ENCODE data around the gene NIPBL.

Gene NIPBL

DNA sequence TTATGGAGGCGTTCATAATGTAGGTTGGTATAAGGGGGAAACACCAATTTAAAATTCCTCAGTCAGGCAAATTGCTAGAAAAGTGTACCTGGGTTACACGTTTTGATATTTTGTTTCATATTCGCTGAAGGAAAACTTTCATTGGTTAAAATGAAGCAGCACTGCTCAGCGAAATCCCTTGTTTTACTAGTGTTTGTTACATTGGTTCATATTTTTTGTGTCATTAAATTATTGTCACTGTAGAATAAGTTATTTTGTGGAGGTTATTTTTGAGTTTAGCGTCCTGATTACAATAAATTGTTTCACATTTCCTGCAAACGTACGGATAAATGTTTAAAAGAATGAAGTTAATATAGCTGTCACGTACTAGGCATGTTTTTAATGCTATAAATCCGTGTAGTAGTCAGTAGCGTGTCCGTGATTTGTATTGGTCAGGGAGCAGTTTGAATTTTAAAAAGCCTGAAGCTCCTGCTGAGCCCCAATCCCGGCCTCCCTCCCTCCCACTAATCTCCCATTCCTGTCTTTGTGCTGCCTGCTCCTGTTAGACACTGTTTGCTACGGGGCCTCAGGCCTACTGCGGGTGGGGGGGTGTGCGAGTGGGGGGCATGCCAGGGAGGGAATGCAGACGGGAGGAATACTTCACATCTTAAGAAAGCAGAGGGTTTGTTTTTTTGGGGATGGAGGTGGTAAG, 2.0 kb downstream of the NIPBL start:
- H3K4me1 ChIP-seq (ENCODE audit: control insufficient read depth, insufficient read depth, low read length, poor library complexity, severe bottlenecking), result peaks cover 24% of the 10 kb centered on the region
- H3K9me3 ChIP-seq (ENCODE audit: control insufficient read depth, low read length), result no peaks in the 10 kb centered on the region
- H3K27ac ChIP-seq (ENCODE audit: insufficient read depth, low read length, poor library complexity, severe bottlenecking), result peak overlapping the region; percentile 94
- peak overlapping the region; percentile 99 for H3K4me3 ChIP-seq (ENCODE audit: insufficient read depth, low read depth, low read length, poor library complexity, severe bottlenecking)
- H3K36me3 ChIP-seq (ENCODE audit: control insufficient read depth, insufficient read depth, low read length), result no peaks in the 10 kb centered on the region
- H3K27me3 ChIP-seq (replicated peaks; ENCODE audit: control insufficient read depth, insufficient read depth, low read length, poor library complexity, severe bottlenecking), result no peaks in the 10 kb centered on the region
- DNase-seq, result no peak

DNA sequence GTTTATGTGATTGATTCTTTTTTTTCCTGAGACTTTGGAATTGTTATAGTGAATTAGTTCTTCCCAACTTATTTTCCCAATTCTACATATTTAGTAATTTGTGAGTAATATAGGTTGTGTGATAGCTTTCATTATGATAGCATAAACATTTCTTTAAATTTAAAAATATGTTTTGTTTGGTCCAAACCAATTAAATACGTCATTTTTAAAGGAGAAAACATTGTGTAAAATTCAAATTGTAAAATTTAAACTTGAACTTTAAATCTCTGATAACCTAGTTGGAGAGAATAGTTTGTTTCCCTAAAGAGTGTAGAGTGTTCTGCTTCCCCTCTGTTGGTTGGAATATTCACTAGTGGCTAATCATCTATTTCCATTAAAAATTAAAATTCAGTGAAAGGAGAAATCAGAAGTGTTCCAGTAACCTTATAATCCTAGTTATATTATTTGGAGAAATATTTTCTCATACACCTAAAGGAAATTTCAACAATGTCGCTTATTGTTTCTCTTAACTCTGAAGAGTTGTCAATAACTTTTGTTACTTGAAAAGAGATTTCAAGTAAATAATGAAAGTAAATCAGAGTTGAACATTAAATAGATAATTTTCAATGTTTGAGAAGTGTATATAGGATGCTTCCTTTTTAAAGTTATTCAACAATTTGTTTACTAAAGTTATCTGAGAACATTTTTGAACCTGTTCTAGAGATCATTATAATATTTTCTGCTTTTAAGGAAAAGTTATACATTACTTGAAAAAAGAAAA, 2.9 kb downstream of the NIPBL start:
- no peaks in the 10 kb centered on the region for H3K27me3 ChIP-seq (replicated peaks; ENCODE audit: control insufficient read depth, insufficient read depth, low read length, poor library complexity, severe bottlenecking)
- no peaks in the 10 kb centered on the region for H3K9me3 ChIP-seq (ENCODE audit: control insufficient read depth, low read length)
- no peaks in the 10 kb centered on the region for H3K36me3 ChIP-seq (ENCODE audit: control insufficient read depth, insufficient read depth, low read length)
- H3K4me3 ChIP-seq (ENCODE audit: insufficient read depth, low read depth, low read length, poor library complexity, severe bottlenecking), result peak overlapping the region; percentile 99
- no peak for DNase-seq
- no peak overlapping the region for H3K27ac ChIP-seq (ENCODE audit: insufficient read depth, low read length, poor library complexity, severe bottlenecking)
- H3K4me1 ChIP-seq (ENCODE audit: control insufficient read depth, insufficient read depth, low read length, poor library complexity, severe bottlenecking), result peaks cover 21% of the 10 kb centered on the region

DNA sequence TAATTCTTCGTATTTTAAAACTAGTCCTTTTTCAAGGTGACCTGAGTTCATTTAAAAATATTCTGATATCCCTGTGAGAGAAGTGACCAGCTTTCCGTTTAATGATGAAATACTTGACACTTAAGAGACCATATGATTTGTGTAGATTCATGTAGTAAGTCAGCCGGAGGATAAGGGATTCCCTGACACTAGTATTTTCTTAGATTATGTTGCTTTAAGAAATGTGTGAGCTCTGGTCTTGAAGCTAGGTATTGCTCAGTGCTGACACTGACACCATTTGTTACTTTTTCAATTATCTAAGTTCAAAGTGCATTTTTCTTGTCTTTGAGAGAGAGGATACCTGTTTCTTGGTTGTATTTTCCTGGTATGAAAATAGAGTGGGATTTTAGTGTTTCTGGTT, 4.2 kb downstream of the NIPBL start:
- Histone ChIP-seq H3K27me3 (replicated peaks; ENCODE audit: control insufficient read depth, insufficient read depth, low read length, poor library complexity, severe bottlenecking) (no peaks in the 10 kb centered on the region), H3K9me3 (ENCODE audit: control insufficient read depth, low read length) (no peaks in the 10 kb centered on the region), H3K4me3 (ENCODE audit: insufficient read depth, low read depth, low read length, poor library complexity, severe bottlenecking) (no peak overlapping the region), H3K36me3 (ENCODE audit: control insufficient read depth, insufficient read depth, low read length) (peaks cover 4% of the 10 kb centered on the region), H3K4me1 (ENCODE audit: control insufficient read depth, insufficient read depth, low read length, poor library complexity, severe bottlenecking) (peaks cover 16% of the 10 kb centered on the region), H3K27ac (ENCODE audit: insufficient read depth, low read length, poor library complexity, severe bottlenecking) (no peak overlapping the region)
- no peak for DNase-seq

DNA sequence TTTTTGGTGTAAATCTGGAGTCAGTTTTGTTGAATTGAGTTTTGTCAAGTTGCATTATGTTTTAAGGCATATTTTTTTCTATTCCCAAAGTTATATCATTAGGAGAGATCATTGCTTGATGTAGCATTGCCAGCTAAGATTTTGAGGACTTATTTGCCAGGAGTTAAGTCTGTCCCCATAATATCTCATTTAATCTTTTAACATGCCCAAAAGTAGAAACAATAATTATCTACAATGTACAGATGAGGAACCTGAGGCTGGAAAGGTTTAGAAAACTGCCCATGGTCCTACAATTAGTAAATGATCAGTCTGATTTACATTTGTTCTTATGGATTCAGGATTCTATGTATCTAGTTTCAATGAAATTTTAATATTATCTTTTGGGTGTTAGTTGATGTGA, 4.7 kb downstream of the NIPBL start:
- DNase-seq, result no peak
- no peaks in the 10 kb centered on the region for H3K9me3 ChIP-seq (ENCODE audit: control insufficient read depth, low read length)
- no peak overlapping the region for H3K27ac ChIP-seq (ENCODE audit: insufficient read depth, low read length, poor library complexity, severe bottlenecking)
- peaks cover 4% of the 10 kb centered on the region for H3K36me3 ChIP-seq (ENCODE audit: control insufficient read depth, insufficient read depth, low read length)
- H3K4me1 ChIP-seq (ENCODE audit: control insufficient read depth, insufficient read depth, low read length, poor library complexity, severe bottlenecking), result peaks cover 21% of the 10 kb centered on the region
- H3K4me3 ChIP-seq (ENCODE audit: insufficient read depth, low read depth, low read length, poor library complexity, severe bottlenecking), result no peak overlapping the region
- no peaks in the 10 kb centered on the region for H3K27me3 ChIP-seq (replicated peaks; ENCODE audit: control insufficient read depth, insufficient read depth, low read length, poor library complexity, severe bottlenecking)

DNA sequence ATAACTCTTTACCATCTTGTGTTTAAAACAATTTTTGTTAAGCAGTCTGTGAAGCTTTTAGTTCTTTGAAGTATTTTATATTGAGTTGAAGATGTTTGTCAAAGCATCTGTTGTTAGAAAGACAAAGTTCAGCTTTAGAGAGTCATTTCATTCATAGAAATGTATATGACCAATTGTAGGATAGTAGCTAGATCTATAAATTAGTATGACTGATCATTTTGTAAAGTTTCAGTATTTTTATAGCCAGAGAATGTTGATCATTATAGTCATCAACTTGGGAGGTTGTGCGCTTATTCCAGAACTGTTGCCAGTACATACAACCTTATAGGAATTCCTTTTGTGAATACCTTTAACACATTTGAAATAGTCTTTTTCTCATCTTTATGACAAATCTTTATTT, 5.2 kb downstream of the NIPBL start:
- H3K36me3 ChIP-seq (ENCODE audit: control insufficient read depth, insufficient read depth, low read length), result peaks cover 4% of the 10 kb centered on the region
- no peak overlapping the region for H3K27ac ChIP-seq (ENCODE audit: insufficient read depth, low read length, poor library complexity, severe bottlenecking)
- no peak for DNase-seq
- H3K4me1 ChIP-seq (ENCODE audit: control insufficient read depth, insufficient read depth, low read length, poor library complexity, severe bottlenecking), result peaks cover 21% of the 10 kb centered on the region
- no peaks in the 10 kb centered on the region for H3K9me3 ChIP-seq (ENCODE audit: control insufficient read depth, low read length)
- no peaks in the 10 kb centered on the region for H3K27me3 ChIP-seq (replicated peaks; ENCODE audit: control insufficient read depth, insufficient read depth, low read length, poor library complexity, severe bottlenecking)
- H3K4me3 ChIP-seq (ENCODE audit: insufficient read depth, low read depth, low read length, poor library complexity, severe bottlenecking), result no peak overlapping the region

DNA sequence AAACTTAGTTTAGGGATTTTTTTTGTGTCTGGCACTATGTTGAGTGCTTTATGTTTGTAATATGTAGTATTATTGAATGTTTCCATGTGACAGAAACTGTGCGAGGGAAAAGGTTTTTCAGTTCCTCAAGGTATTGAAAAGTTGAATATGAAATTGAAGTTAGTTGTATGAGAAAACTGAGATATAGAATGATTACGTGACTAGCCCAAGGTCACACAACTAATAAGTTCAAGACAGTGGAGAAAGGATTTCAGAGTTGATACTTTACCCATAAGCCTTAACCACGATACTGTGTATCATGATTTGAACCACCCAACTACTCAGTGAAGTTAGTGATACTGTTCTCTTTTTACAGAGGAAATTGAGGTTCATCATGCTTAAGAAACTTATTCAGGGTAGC, 5.7 kb downstream of the NIPBL start:
- H3K27ac ChIP-seq (ENCODE audit: insufficient read depth, low read length, poor library complexity, severe bottlenecking), result no peak overlapping the region
- H3K4me1 ChIP-seq (ENCODE audit: control insufficient read depth, insufficient read depth, low read length, poor library complexity, severe bottlenecking), result peaks cover 21% of the 10 kb centered on the region
- no peaks in the 10 kb centered on the region for H3K27me3 ChIP-seq (replicated peaks; ENCODE audit: control insufficient read depth, insufficient read depth, low read length, poor library complexity, severe bottlenecking)
- no peaks in the 10 kb centered on the region for H3K9me3 ChIP-seq (ENCODE audit: control insufficient read depth, low read length)
- no peak for DNase-seq
- peaks cover 4% of the 10 kb centered on the region for H3K36me3 ChIP-seq (ENCODE audit: control insufficient read depth, insufficient read depth, low read length)
- H3K4me3 ChIP-seq (ENCODE audit: insufficient read depth, low read depth, low read length, poor library complexity, severe bottlenecking), result no peak overlapping the region

DNA sequence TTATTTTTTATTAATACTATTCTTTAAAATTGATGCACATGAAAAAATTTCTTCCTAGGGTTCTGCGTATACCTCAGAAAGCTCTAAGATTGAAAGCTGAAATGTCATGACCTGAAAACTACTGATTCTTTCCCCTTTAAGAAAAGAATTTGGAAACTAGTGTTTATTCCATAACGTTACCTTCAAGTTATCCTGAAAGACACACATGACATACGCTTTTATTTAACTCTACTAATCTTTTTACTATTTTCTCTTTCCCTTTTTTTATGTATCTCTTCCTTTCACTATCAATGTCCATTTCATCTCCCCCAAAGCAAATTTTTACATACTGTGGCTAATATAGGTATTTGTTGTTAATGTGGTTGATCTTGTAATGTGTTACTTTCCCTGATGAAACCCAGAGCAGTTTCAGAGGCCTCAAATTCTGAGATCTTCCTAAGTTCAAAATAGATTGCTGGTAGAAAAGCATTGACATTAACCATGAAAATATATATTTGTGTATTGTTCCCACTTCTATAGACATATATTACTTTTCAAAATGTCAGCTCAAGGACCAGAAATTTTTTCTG, 7.4 kb downstream of the NIPBL start:
- Histone ChIP-seq H3K4me3 (ENCODE audit: insufficient read depth, low read depth, low read length, poor library complexity, severe bottlenecking) (no peak overlapping the region), H3K4me1 (ENCODE audit: control insufficient read depth, insufficient read depth, low read length, poor library complexity, severe bottlenecking) (peaks cover 14% of the 10 kb centered on the region), H3K9me3 (ENCODE audit: control insufficient read depth, low read length) (no peaks in the 10 kb centered on the region), H3K27me3 (replicated peaks; ENCODE audit: control insufficient read depth, insufficient read depth, low read length, poor library complexity, severe bottlenecking) (no peaks in the 10 kb centered on the region), H3K36me3 (ENCODE audit: control insufficient read depth, insufficient read depth, low read length) (peaks cover 4% of the 10 kb centered on the region), H3K27ac (ENCODE audit: insufficient read depth, low read length, poor library complexity, severe bottlenecking) (no peak overlapping the region)
- no peak for DNase-seq

DNA sequence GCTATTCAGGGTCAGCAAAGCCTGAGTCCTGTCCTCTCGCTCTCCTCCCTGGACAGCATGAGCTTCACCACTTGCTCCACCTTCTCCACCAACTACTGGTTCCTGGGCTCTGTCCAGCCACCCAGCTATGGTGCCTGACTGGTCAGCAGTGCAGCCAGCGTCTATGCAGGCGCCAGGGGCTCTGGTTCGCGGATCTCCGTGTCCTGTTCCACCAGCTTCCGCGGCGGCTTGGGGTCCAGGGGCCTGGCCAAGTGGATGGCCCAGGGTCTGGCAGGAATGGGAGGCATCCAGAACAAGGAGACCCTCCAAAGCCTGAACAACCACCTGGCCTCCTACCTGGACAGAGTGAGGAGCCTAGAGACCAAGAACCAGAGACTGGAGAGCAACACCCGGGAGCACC, 8.6 kb downstream of the NIPBL start:
- DNase-seq, result no peak
- Histone ChIP-seq H3K27me3 (replicated peaks; ENCODE audit: control insufficient read depth, insufficient read depth, low read length, poor library complexity, severe bottlenecking) (no peaks in the 10 kb centered on the region), H3K9me3 (ENCODE audit: control insufficient read depth, low read length) (no peaks in the 10 kb centered on the region), H3K4me3 (ENCODE audit: insufficient read depth, low read depth, low read length, poor library complexity, severe bottlenecking) (no peak overlapping the region), H3K36me3 (ENCODE audit: control insufficient read depth, insufficient read depth, low read length) (peaks cover 4% of the 10 kb centered on the region), H3K4me1 (ENCODE audit: control insufficient read depth, insufficient read depth, low read length, poor library complexity, severe bottlenecking) (peaks cover 14% of the 10 kb centered on the region), H3K27ac (ENCODE audit: insufficient read depth, low read length, poor library complexity, severe bottlenecking) (no peak overlapping the region)

DNA sequence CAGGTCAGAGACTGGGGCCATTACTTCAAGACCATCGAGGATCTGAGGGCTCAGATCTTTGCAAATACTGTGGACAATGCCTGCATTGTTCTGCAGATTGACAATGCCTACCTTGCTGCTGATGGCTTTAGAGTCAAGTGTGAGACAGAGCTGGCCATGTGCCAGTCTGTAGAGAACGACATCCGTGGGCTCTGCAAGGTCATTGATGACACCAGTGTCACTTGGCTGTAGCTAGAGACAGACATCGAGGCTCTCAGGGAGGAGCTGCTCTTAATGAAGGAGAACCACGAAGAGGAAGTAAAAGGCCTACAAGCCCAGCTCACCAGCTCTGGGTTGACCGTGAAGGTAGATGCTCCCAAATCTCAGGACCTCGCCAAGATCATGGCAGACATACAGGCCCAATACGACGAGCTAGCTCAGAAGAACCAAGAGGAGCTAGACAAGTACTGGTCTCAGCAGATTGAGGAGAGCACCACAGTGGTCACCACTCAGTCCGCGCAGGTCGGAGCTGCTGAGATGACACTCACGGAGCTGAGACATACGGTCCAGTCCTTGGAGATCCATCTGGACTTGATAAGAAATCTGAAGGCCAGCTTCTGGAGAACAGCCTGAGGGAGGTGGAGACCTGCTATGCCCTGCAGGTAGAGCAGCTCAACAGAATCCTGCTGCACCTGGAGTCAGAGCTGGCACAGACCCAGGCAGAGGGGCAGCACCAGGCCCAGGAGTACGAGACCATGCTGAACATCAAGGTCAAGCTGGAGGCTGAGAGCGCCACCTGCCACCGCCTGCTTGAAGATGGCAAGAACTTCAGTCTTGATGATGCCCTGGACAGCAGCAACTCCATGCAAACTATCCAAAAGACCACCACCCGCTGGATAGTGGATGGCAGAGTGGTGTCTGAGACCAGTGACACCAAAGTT, 9.3 kb downstream of the NIPBL start:
- peaks cover 8% of the 10 kb centered on the region for H3K4me1 ChIP-seq (ENCODE audit: control insufficient read depth, insufficient read depth, low read length, poor library complexity, severe bottlenecking)
- no peak overlapping the region for H3K4me3 ChIP-seq (ENCODE audit: insufficient read depth, low read depth, low read length, poor library complexity, severe bottlenecking)
- H3K36me3 ChIP-seq (ENCODE audit: control insufficient read depth, insufficient read depth, low read length), result peaks cover 4% of the 10 kb centered on the region
- H3K9me3 ChIP-seq (ENCODE audit: control insufficient read depth, low read length), result no peaks in the 10 kb centered on the region
- DNase-seq, result no peak
- no peak overlapping the region for H3K27ac ChIP-seq (ENCODE audit: insufficient read depth, low read length, poor library complexity, severe bottlenecking)
- no peaks in the 10 kb centered on the region for H3K27me3 ChIP-seq (replicated peaks; ENCODE audit: control insufficient read depth, insufficient read depth, low read length, poor library complexity, severe bottlenecking)

Measured in effector memory CD4-positive, alpha-beta T cell (primary cell).